ENCODE data around the gene NR4A1.

NR4A1 gene

DNA sequence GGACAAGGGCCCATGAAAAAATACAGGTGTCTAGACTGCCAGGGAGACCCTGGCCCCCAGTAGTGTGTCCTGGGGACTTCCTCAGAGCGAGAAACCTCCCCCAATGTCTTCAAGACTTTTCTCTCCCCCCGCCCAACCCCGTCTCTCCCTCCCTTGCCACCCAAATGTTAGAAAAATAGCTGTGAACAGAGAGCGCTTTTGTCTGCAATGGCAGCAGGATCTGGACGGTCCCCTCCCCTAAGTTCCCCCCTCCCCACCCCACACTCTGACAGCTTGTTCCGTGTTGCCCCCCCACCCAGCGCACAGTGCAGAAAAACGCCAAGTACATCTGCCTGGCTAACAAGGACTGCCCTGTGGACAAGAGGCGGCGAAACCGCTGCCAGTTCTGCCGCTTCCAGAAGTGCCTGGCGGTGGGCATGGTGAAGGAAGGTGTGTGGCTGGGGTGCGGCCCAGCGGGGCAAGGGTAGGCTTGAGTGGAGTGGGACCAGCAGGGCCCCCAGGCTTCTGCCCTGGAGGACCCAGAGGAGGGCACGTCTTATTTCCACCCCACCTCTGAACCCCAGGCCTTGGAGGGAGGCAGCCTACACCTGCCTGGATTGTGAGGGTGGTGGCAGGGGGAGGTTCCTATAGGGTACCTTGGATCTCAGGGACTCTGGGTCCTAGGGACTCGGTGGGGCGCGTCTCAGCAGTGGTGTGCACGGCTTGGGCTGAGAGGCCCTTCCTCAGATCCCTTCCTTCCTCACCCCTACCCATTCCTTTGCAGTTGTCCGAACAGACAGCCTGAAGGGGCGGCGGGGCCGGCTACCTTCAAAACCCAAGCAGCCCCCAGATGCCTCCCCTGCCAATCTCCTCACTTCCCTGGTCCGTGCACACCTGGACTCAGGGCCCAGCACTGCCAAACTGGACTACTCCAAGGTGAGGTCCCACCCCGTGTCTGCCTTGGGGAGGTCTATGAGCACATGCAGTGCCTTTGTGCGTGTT lies 4.8 kb downstream of the NR4A1 start:
- DNase-seq (ENCODE audit: low read depth): no peak

DNA sequence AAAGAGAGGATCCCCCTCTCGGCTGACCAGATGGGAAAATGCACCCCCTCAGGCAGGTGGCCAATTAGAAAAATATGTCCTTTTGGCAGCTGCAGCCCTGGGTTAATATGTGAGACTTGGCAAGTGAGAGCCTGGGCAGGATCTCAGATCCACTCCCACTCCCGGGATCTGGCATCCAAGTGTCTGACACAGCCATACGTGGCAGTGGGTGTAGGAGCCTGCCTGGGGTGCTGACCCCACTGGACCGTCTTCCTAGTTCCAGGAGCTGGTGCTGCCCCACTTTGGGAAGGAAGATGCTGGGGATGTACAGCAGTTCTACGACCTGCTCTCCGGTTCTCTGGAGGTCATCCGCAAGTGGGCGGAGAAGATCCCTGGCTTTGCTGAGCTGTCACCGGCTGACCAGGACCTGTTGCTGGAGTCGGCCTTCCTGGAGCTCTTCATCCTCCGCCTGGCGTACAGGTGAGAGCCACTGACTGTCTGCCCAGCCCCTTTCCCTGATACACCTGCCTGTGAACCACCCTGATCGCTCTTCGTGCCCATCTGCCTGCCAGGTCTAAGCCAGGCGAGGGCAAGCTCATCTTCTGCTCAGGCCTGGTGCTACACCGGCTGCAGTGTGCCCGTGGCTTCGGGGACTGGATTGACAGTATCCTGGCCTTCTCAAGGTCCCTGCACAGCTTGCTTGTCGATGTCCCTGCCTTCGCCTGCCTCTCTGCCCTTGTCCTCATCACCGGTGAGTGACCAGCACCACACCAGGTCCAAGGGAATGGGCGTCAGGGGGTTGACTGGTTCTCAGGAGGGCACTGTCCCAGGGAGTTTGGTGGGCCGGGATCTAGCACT lies 5.8 kb downstream of the NR4A1 start:
- no peak for DNase-seq (ENCODE audit: low read depth)
- H3K4me3 ChIP-seq (ENCODE audit: low read length): no peak overlapping the region
- TF ChIP-seq, protein P1, sequence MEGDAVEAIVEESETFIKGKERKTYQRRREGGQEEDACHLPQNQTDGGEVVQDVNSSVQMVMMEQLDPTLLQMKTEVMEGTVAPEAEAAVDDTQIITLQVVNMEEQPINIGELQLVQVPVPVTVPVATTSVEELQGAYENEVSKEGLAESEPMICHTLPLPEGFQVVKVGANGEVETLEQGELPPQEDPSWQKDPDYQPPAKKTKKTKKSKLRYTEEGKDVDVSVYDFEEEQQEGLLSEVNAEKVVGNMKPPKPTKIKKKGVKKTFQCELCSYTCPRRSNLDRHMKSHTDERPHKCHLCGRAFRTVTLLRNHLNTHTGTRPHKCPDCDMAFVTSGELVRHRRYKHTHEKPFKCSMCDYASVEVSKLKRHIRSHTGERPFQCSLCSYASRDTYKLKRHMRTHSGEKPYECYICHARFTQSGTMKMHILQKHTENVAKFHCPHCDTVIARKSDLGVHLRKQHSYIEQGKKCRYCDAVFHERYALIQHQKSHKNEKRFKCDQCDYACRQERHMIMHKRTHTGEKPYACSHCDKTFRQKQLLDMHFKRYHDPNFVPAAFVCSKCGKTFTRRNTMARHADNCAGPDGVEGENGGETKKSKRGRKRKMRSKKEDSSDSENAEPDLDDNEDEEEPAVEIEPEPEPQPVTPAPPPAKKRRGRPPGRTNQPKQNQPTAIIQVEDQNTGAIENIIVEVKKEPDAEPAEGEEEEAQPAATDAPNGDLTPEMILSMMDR (IDR thresholded peaks at IDR 0.05; ENCODE audit: insufficient read depth, low read depth, low read length, missing control alignments): no peak

More for the DNA sequence above, 4.8 kb downstream of the NR4A1 start:
- H3K4me3 ChIP-seq (ENCODE audit: low read length): no peak overlapping the region
- TF ChIP-seq, protein P1 (IDR thresholded peaks at IDR 0.05; ENCODE audit: insufficient read depth, low read depth, low read length, missing control alignments): no peak

DNA sequence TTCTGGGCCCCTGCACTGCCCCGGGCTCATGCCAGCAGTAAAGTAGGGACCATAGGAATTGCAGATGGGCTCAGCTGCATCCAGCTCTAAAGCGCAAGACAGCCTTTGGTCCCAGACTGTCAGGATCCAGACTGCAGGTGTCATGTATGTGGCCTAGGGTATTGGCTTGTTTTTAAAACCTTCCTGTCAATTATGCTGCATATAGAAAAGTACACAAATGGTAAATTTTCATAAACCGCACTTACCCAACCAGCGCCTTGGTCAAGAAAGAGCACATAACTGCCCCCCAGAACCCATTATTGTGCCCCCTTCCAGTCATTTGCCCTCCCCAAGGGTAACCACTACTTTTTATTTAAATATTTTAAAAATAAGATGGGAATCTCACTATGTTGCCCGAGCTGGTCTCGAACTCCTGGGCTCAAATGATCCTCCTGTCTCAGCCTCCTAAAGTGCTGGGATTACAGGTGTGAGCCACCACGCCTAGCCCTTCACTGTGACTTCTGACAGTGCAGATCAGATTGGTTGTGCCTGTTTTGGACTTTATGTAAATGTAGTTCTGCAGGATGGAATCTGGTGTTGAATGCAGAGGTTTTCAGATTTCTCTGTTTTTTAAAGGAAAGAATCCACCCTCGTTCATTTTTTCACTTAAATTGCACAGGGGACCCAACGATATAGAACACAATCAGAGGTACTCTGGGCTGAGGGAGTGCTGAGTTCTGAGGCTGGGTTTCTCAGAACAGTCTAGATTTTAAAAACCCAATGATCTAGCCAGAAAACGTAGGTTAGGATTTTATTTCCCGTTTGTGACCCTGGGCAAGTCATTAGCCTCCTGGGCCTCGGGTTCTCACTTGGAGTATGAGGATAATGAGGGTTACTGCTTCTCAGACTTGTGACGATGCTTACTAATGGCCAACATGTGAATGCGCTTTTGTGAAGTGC lies 6.7 kb downstream of the NR4A1 start:
- no peak for DNase-seq (ENCODE audit: low read depth)
- TF ChIP-seq, protein P1 (IDR thresholded peaks at IDR 0.05; ENCODE audit: insufficient read depth, low read depth, low read length, missing control alignments): no peak
- no peak overlapping the region for H3K4me3 ChIP-seq (ENCODE audit: low read length)

DNA sequence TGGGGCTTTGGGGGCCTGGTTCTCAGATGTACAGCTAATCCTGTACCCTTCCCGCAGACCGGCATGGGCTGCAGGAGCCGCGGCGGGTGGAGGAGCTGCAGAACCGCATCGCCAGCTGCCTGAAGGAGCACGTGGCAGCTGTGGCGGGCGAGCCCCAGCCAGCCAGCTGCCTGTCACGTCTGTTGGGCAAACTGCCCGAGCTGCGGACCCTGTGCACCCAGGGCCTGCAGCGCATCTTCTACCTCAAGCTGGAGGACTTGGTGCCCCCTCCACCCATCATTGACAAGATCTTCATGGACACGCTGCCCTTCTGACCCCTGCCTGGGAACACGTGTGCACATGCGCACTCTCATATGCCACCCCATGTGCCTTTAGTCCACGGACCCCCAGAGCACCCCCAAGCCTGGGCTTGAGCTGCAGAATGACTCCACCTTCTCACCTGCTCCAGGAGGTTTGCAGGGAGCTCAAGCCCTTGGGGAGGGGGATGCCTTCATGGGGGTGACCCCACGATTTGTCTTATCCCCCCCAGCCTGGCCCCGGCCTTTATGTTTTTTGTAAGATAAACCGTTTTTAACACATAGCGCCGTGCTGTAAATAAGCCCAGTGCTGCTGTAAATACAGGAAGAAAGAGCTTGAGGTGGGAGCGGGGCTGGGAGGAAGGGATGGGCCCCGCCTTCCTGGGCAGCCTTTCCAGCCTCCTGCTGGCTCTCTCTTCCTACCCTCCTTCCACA lies 7.6 kb downstream of the NR4A1 start:
- H3K4me3 ChIP-seq (ENCODE audit: low read length): no peak overlapping the region
- no peak for DNase-seq (ENCODE audit: low read depth)
- TF ChIP-seq, protein P1 (IDR thresholded peaks at IDR 0.05; ENCODE audit: insufficient read depth, low read depth, low read length, missing control alignments): no peak

DNA sequence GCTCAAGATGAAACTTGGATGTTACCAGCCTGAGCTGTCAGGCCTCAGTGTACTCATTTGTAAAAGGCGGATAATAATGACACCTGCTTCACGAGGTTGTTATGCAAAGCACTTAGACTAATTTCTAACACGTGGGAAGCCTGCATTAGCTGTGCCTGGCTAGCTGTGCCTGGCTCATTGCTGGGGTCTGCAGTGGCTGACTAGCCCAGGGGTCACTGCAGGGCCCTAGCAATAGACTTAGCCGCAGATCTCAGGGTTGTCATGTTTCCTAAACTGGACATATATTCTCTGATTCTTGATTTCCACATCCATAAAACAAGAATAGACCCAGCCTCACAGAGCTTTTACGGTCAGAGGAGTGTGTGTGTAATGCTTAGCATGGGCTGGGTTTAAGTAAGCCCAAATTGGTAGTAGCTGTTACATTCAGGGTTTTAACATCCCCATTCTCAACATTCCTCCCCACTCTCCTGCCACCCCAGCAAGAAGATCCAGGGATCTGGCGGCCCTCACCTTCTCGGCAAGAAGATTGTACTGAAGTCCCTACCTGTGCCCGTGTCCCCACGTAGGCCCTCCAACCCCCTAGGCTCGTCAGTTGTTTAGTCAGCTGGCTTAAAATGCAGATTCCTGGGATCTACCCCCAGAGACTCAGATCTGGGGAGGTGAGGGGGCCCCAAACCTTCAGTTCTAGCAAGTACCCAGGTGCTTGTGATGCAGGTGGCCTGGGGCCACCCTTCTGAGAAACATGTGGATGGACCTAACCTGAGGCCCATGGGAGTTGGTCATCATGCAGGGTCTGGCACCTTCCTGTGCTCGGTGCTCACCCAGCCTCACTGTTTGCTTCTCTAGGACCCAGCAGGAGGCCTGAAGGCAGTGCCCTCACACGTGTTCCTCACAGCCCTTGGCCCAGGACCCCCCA lies 8.6 kb downstream of the NR4A1 start:
- TF ChIP-seq, protein P1 (IDR thresholded peaks at IDR 0.05; ENCODE audit: insufficient read depth, low read depth, low read length, missing control alignments): no peak
- no peak for DNase-seq (ENCODE audit: low read depth)
- H3K4me3 ChIP-seq (ENCODE audit: low read length): no peak overlapping the region
